ENCODE measurements around the gene ZBTB7C. TPM values are rescaled to one million over a fixed set of nuclear protein-coding genes. Genes with fewer than 3 reads are reported as not detected.

Gene ZBTB7C
- total and polyA plus RNA-seq, 10 of the 15 experiments (the other 5 are each of a cell fraction or from before 2014, with no cell fraction given), result under 0.01 to 0.08 (median 0.01) TPM; not detected in 7

DNA sequence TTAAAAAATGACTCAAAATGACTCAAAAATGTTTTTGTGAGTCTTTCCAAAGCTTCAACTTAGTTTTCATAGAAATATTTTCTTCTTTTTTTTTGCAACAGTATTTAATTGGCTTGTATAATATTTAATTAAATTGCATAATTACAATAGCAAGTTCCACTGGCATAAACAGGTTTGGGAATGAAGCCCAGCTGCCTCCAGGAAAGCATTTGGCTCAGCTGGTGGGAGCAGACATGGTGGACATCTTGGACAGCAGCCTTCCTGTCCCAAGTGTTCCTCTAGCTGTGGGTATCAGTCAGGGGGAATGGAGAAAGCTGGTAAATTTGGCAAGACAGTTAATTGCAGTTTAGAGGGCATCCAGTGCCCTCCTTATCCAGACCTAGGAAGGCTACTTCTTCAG, 213.4 kb downstream of the ZBTB7C start (continued):
- TF ChIP-seq NFYB (IDR thresholded peaks at IDR 0.05; ENCODE audit: insufficient read depth, low read depth, low read length), result no peak

DNA sequence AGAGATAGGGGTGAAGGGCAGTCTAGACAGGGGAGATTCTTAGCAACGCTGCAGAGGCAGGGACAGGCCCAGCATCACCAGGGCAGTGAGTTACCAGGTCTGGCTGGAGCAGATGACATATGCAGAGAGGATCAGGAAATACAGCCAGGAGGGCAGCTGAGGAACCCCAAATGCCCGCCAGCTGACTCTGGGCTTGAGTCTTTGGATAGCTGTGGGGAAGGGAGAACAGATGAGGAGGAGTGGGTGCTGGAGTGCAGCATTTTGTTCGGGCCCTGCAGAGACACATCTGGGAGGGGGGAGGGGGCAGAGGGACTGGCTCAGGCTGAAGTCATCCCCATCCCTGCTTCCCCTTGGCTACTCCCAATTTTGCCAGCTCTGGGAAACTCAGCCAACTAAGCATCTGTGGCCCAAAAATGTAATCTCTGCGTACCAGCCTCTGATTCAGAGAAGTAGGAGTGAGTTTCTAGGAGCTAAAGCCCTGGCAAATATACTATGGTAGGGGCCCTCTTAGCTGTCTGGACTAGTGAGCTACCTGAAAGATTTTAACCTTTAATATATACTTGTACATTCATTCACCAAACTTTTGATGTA, 214.5 kb downstream of the ZBTB7C start:
- no peaks in the 10 kb centered on the region for H3K4me1 ChIP-seq (ENCODE audit: control insufficient read depth, insufficient read depth, low read length)
- SMC1A ChIA-PET (ENCODE audit: uncharacterized antibody, unreplicated experiment), result no interaction called here
- in situ Hi-C loops (cut with MboI) (no loop called here), intact Hi-C loops (cut with micrococcal nuclease; ENCODE audit: unreplicated experiment) (no loop called here)
- RAD21 ChIA-PET (ENCODE audit: unreplicated experiment), result no interaction called here
- no peak overlapping the region for H2AFZ ChIP-seq (ENCODE audit: control insufficient read depth, low read depth, low read length)
- H3K36me3 ChIP-seq (ENCODE audit: control insufficient read depth in 2 of 2, insufficient read depth in 2 of 2, low read length in 1 of 2), result no peaks in the 10 kb centered on the region
- H3K4me3 ChIP-seq, result no peak overlapping the region
- POLR2A ChIA-PET, result interaction anchor here (0.5 kb wide), 1 partner anchor 666 kb away, joined by 3 read pairs; no protein-coding TSS in a partner anchor
- no peak overlapping the region for H3K9ac ChIP-seq (ENCODE audit: control insufficient read depth, insufficient read depth, low read length)
- ATAC-seq (no peak), FAIRE-seq (no peak), DNase-seq (ENCODE audit: low read depth, low spot score) (no peak)
- no peaks in the 10 kb centered on the region for H3K79me2 ChIP-seq (ENCODE audit: control insufficient read depth, insufficient read depth, low read length)
- peaks cover 3 to 4% of the 10 kb centered on the region in 2 experiments for H3K27me3 ChIP-seq (replicated peaks in 1 of 2; ENCODE audit: control insufficient read depth in 2 of 2, insufficient read depth in 2 of 2, low read length in 1 of 2)
- CTCF ChIA-PET, result no interaction called here
- no peaks in the 10 kb centered on the region for H4K20me1 ChIP-seq (ENCODE audit: control insufficient read depth, insufficient read depth)
- H3K27ac ChIP-seq (ENCODE audit: control insufficient read depth, insufficient read depth), result no peak overlapping the region
- WGBS (ENCODE audit: insufficient coverage, insufficient replicate concordance, low lambda C conversion rate, missing lambda C conversion rate), result 10% methylated on average over 4 of the region's 4 CpGs
- TF ChIP-seq, protein P1, sequence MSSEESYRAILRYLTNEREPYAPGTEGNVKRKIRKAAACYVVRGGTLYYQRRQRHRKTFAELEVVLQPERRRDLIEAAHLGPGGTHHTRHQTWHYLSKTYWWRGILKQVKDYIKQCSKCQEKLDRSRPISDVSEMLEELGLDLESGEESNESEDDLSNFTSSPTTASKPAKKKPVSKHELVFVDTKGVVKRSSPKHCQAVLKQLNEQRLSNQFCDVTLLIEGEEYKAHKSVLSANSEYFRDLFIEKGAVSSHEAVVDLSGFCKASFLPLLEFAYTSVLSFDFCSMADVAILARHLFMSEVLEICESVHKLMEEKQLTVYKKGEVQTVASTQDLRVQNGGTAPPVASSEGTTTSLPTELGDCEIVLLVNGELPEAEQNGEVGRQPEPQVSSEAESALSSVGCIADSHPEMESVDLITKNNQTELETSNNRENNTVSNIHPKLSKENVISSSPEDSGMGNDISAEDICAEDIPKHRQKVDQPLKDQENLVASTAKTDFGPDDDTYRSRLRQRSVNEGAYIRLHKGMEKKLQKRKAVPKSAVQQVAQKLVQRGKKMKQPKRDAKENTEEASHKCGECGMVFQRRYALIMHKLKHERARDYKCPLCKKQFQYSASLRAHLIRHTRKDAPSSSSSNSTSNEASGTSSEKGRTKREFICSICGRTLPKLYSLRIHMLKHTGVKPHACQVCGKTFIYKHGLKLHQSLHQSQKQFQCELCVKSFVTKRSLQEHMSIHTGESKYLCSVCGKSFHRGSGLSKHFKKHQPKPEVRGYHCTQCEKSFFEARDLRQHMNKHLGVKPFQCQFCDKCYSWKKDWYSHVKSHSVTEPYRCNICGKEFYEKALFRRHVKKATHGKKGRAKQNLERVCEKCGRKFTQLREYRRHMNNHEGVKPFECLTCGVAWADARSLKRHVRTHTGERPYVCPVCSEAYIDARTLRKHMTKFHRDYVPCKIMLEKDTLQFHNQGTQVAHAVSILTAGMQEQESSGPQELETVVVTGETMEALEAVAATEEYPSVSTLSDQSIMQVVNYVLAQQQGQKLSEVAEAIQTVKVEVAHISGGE (CRISPR knock-in tag; IDR thresholded peaks at IDR 0.05), result no peak
- TF ChIP-seq MTA3 (IDR thresholded peaks at IDR 0.05; ENCODE audit: borderline replicate concordance, low read length) (no peak), IKZF2 (IDR thresholded peaks at IDR 0.05) (no peak), POLR2AphosphoS2 (IDR thresholded peaks at IDR 0.05; ENCODE audit: low read depth, low read length) (no peak), GATAD2B (conservative IDR thresholded peaks at IDR 0.05; ENCODE audit: low read depth) (no peak), ZNF24 (IDR thresholded peaks at IDR 0.05) (no peak), CHD2 (IDR thresholded peaks at IDR 0.05; ENCODE audit: borderline replicate concordance, low read depth, low read length) (no peak), YBX1 (IDR thresholded peaks at IDR 0.05) (no peak), NFIC (IDR thresholded peaks at IDR 0.05; ENCODE audit: low read depth, low read length) (no peak)
- TF ChIP-seq, protein P2, sequence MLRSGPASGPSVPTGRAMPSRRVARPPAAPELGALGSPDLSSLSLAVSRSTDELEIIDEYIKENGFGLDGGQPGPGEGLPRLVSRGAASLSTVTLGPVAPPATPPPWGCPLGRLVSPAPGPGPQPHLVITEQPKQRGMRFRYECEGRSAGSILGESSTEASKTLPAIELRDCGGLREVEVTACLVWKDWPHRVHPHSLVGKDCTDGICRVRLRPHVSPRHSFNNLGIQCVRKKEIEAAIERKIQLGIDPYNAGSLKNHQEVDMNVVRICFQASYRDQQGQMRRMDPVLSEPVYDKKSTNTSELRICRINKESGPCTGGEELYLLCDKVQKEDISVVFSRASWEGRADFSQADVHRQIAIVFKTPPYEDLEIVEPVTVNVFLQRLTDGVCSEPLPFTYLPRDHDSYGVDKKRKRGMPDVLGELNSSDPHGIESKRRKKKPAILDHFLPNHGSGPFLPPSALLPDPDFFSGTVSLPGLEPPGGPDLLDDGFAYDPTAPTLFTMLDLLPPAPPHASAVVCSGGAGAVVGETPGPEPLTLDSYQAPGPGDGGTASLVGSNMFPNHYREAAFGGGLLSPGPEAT (IDR thresholded peaks at IDR 0.05; ENCODE audit: low read depth), result no peak
- TF ChIP-seq, protein P3, sequence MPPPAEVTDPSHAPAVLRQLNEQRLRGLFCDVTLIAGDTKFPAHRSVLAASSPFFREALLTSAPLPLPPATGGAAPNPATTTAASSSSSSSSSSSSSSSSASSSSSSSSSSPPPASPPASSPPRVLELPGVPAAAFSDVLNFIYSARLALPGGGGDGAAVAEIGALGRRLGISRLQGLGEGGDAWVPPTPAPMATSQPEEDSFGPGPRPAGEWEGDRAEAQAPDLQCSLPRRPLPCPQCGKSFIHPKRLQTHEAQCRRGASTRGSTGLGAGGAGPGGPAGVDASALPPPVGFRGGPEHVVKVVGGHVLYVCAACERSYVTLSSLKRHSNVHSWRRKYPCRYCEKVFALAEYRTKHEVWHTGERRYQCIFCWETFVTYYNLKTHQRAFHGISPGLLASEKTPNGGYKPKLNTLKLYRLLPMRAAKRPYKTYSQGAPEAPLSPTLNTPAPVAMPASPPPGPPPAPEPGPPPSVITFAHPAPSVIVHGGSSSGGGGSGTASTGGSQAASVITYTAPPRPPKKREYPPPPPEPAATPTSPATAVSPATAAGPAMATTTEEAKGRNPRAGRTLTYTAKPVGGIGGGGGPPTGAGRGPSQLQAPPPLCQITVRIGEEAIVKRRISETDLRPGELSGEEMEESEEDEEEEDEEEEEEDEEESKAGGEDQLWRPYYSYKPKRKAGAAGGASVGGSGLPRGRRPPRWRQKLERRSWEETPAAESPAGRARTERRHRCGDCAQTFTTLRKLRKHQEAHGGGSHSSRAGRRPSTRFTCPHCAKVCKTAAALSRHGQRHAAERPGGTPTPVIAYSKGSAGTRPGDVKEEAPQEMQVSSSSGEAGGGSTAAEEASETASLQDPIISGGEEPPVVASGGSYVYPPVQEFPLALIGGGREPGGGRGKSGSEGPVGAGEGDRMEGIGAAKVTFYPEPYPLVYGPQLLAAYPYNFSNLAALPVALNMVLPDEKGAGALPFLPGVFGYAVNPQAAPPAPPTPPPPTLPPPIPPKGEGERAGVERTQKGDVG (CRISPR knock-in tag; IDR thresholded peaks at IDR 0.05), result no peak
- BruUV-seq (replicated peaks), result no TSS peak
- H3K4me2 ChIP-seq (ENCODE audit: control insufficient read depth, insufficient read depth), result no peak overlapping the region
- H3K9me3 ChIP-seq (replicated peaks; ENCODE audit: control insufficient read depth, insufficient read depth, low read length), result no peaks in the 10 kb centered on the region

Measured in GM12878 (cell line).